GM21447 (cell line): ENCODE data around the gene ERGIC1.
"Not testable (repeated sequence)": the region's sequence is repeated elsewhere in the genome, so short reads cannot be mapped to it uniquely, and the experiment has no call there.

Experiments
- ATAC-seq: cut with Tn5 transposase; IDR thresholded peaks from one replicate; pipeline ENCODE4 v1.9.1; 2021; ENCODE audit not compliant: unreplicated experiment

Gene ERGIC1

DNA sequence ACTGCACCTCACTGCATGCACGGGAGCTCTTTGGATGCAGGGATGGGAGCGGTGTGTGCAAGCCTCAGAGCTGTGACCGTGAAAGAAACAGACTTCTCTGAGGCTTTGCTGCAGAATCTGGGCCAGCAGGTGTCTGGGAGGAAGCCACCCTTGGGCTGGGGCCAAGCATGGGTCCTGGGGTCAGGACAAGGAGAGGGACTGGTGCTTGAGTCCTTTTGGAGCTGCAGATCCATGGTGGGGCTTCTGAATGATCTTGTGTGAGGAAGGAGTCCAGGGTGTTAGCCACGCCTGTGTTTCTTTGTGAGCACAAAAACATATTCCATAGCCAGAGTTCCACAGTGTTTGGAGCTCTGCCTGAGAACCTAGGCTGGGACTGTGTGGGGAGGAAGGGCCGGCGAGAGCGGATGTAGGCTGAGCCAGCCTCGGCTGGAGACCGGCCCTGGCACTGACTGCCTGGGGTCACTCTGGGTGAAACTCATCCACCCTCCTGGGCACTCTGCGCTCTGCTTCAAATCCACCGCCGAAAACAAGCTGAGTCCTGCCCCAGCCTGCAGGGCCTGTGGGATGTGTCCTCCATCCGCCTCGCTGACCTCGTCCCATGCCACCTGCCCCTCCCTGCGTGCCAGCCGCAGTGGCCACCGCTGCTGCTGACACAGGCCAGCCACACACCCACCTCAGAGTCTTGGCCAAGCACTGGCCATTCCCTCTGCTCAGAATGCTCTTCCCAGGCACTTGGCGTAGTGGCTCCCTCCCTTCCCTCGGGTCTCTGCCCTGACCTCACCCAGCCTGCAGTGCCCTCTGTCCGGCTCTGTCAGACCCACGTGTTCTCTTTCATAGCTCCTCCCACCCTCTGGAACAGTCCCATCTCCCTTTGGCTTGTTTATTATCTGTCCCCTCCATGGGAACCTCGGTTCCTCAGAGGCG lies 26.7 kb downstream of the ERGIC1 start:
- ATAC-seq: no peak

- no peak for ATAC-seq
These were observed 27.4 kb downstream of the ERGIC1 start for GRCh38 chr5:172861461-172861860.

GRCh38 chr5:172862165-172862801 lies 28.2 kb downstream of the ERGIC1 start:
- ATAC-seq: no peak

GRCh38 chr5:172864171-172864570 lies 30.1 kb downstream of the ERGIC1 start:
- ATAC-seq: not testable (repeated sequence)

DNA sequence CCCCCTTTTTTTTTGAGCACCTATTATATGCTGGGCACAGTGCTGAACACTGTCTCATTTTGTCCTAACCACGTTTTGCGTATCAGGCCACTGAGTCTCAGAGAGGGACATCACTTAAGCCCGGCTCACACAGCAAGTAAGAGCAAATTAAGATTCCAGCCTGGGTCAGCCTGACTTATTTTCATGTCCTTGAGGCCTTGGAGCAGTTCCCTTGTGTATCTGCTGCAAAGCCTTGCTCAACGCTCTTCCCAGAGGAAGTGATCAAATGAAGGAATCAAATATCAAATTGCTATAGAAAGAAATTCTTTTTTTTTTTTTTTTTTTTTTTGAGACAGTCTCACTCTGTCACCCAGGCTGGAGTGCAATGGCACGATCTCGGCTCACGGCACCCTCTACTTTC lies 30.7 kb downstream of the ERGIC1 start:
- ATAC-seq: no peak

GRCh38 chr5:172866378-172866777 lies 32.3 kb downstream of the ERGIC1 start:
- no peak for ATAC-seq

- no peak for ATAC-seq
These were observed 33.0 kb downstream of the ERGIC1 start for GRCh38 chr5:172866802-172867748.

DNA sequence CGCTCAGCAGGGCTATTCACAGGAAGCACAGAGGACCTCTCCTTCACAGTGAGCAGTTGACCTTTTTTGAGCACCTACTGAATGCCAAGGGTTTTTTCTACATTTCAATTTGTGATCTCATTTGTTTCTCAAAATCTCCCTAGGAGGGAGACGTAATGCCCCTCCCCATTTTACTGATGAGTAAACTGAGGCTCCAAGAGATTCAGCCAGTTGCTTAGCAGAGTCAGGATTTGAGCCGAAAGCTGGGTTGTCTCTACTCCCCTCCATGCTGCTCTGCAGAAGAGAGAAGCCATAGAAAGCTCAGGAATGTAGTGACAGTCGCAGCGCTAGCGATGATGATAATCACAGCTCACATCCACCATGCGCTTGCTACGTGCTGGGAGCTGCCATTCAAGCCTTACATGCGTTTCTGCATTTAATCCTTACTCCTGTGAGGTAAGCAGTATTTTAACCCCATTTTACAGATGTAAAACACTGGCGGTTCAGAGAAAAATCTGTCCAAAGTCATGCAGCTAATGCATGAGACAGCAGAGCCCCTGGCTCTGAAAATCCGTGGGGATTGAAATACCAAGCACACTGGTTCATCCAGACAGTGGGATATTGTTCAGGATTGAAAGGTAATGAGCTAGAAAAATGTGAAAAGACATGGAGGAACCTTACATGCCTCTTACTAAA lies 33.8 kb downstream of the ERGIC1 start:
- ATAC-seq: no peak

- ATAC-seq: no peak
These were observed 34.4 kb downstream of the ERGIC1 start for GRCh38 chr5:172868436-172868923.

- no peak for ATAC-seq
These were observed 35.0 kb downstream of the ERGIC1 start for GRCh38 chr5:172868924-172869591.

GRCh38 chr5:172869691-172870090 lies 35.6 kb downstream of the ERGIC1 start:
- no peak for ATAC-seq

DNA sequence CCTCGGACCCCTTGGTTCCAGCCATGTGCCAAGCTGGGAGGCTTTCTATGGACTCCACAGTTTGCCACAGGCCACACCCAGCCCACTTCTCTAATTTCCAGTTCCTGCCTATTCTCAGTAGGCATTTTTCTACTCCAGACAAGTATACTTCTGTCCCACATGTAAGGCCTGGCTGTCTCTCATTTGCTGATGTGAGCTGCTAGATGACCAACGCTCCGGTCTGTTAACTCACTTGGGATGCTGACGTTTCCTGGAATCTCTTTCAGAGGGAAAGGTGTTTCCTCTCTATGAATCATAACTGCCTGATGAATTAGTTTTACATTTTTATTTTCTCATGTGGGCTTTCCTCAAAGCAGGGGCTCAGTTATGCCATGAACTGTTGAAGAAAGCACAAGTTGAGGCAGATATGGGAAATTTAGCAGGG lies 36.3 kb downstream of the ERGIC1 start:
- no peak for ATAC-seq

DNA sequence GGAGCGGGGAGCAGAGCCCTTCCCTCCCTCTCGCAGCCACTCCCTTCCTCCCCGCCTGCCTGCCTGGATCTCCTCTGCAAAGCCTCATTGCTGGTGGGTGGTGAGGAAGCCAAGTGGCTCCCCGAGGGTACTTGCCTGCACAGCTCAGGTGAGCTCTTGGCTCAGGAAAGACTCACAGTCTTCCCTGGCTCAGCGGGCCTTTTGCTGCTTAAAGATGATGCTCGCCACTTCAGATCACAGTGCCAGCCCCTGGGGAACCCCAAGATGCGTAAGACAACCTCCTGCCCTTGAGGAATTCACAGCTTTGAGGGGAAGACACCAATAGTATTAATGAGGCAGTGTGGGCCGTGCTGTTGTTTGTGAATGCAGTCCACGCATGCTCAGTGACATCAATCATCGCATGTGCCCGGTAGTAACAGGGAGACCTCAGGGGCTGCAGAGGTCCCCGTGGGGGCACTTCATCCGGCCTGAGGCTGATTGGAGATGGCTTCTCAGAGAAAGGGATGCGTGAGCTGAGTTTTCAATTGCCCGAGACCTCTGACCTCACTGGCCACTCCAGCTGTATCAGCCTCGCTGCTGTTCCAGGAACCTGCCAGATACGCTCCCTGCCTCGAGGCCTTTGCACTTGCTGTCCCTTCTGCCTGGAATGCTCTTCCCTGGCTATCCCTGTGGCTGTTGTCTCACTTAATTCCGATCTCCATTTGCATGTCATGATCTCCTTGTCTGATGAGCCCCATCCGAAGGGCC lies 36.8 kb downstream of the ERGIC1 start:
- ATAC-seq: no peak

DNA sequence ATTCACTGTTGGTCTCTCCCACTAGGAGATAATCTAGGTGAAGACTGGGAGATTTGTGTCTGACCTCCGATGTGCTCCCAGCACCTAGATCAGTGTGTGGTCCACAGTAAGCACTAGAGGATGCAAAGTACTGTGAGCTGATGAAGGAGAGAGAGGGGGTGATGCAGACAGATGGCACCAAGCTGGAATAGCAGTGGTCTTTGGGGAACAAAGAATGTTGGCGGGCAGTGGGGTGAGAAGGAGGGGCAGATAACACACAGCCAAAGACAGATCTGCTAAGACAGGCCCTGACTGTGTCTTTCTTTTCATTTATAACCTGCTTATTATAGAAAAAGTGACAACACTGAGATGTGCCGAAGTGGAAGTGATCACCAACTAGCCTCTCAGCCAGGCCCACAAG lies 37.5 kb downstream of the ERGIC1 start:
- no peak for ATAC-seq

DNA sequence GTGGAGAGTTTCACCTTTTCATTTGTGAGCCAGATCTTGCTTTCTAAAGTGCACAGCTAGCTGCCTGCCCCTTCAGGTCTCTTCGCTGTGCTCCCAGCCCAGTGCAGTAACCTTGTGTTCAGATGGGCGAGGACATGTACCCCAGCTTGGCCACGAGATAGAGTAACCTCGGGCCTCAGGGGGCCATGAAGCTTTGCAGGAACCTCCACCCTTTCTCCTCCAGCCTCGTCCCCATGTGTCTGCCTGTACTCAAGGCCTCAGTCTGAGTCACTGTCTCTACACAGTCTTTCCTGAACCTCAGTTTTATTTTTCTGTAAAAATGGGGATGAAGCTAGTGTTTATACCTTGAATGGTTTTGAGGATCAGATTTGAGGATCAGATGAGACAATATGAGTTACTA lies 37.9 kb downstream of the ERGIC1 start:
- no peak for ATAC-seq

- ATAC-seq: no peak
These were observed 39.0 kb downstream of the ERGIC1 start for GRCh38 chr5:172872997-172873491.

- ATAC-seq: no peak
These were observed 39.5 kb downstream of the ERGIC1 start for GRCh38 chr5:172873513-172873912.

- no peak for ATAC-seq
These were observed 40.8 kb downstream of the ERGIC1 start for GRCh38 chr5:172874647-172875504.
